GM19324 (cell line): ENCODE results near the gene FBXL13.
"Not testable (repeated sequence)": the region's sequence is repeated elsewhere in the genome, so short reads cannot be mapped to it uniquely, and the experiment has no call there.

Experiments used
- ATAC-seq: cut with Tn5 transposase; IDR thresholded peaks from one replicate; pipeline ENCODE4 v1.9.1; 2021; ENCODE audit warnings: mild to moderate bottlenecking, moderate library complexity; ENCODE audit not compliant: unreplicated experiment, low FRiP score

The FBXL13 gene

DNA sequence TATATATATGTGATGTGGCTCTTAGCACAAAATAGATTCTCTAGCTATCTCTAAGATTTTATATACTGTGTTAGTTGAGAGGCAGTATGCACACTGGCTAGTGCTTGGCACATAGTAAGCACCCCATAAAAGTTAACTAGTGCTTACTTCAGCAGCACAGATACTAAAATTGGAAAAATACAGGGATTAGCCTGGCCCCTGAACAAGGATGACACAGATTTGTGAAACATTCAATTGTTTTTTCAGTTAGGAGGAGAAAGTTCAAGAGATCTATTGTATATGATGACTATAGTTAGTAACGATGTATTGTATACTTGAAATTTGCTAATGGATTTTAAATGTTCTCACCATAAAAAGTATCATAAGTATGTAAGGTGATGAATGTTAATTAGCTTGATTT is 240.1 kb downstream of the FBXL13 start:
- no peak for ATAC-seq

DNA sequence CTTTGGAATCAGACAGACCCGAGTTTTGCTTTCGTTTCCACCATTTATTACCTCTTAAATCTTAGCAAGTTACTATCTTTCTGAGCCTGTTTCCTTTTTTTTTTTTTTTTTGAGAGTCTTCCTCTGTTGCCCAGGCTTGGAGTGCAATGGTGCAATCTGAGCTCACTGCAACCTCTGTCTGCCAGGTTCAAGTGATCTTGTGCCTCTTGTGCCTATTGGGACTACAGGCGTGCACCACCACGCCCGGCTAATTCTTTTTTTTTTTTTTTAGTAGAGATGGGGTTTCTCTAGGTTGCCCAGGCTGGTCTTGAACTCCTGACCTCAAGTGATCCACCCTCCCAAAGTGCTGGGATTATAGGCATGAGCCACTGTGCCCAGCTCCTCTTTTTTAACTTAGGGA is 241.3 kb downstream of the FBXL13 start:
- ATAC-seq = no peak

DNA sequence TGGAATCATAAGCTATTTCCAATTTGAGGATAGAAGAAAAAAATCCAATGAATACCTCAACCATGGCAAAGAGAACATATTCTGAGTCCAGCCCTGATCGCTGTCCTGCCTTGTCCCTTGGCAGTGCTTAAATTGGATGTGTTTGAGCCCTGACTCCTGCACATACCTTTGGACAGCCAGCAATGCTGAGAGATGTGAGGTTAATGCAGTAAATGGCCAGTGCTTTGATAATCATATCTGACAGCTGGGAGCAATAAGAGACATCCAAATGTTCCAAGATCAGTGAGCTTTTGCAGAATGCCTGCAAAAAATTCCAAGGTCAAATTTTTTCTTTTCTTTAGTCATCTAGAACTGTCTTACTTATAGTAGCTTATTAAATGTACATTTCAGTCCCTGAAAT is 241.9 kb downstream of the FBXL13 start:
- ATAC-seq = no peak

DNA sequence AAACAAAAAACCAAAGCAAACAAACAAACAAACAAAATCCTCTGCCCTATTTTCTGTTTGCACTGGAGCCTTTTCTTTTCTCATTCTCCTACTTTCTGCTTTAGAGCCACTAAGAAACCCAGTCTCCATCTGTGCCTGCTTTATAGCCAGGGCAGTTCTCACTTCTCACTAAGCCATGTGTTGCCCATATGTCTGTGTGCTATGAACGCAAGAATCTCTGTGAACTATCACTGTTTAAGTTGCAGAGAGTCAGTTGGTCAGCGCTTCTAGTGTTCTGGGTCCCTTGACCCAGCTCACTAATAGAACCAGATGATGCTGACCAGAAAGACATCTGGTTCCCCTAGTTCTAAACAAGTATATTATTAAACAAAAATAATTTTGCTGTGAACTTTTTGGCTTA is 244.4 kb downstream of the FBXL13 start:
- no peak for ATAC-seq

DNA sequence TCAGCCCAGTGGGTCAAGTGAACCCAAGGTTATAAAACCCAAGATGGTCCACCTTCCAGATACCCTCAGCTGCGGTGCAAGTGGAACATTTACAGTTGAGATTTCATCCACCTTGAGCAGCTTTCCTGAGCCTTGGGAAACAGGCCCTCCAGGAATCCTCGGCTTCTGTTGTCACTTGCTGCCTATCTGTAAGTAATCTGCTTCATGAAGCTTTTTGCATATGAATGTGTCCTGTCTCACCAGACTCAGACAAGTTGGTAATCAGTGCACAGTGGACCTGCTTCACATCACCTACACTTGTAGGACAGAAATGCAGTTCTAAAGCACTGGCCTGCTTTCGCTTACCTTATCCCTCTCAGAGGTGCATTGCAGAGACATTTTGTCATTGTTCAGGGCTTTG is 245.5 kb downstream of the FBXL13 start:
- no peak for ATAC-seq

DNA sequence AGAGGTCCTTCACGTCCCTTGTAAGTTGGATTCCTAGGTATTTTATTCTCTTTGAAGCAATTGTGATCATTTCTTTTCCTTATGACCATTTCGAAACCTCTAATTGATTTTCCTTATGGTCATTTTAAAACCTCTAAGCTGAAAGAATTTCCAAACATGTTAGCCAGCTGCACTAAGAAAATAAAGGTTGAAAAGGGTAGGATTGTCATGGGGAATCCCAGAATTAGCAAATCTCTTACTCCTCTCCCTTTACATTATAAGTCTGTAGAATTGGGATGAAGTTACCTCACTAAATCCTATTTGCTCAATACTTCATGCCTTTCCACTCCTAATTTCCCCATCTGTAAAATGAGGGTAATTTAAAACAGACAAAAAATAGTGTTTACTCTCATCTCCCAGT is 246.3 kb downstream of the FBXL13 start:
- ATAC-seq = no peak

DNA sequence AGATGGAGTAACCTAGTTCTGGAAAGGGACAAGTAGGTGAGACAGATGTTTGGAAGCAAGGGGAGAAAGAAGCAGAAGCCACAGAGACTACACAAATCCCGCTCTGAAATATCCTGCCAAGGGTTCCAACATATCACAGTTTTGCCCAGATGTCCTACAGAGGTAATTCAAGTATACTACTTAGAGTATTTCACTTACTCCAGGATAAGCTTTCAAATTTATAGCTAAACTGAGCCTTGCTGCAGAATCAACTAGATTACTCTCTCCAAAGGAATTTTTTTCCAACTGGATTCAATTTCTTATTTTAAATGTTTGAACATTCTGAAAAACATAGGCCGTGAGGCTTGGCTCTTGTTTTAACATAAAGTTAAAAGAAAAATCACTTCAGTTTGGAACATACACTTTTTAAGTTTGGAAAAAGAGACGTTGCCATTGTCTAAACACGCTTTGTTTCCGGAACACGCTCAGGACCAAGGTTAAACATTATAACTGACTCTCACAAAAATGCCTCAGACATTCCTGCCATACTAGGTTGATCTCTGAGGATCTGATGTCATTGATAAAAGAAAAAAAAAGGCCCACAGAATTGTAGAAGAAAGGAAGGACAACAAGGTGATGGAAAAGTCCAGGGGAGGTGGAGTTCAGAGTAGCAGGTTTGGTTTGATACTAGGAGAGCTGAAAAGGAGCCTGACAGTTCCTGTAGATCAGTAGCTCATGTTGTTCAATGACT is 251.0 kb downstream of the FBXL13 start:
- no peak for ATAC-seq

DNA sequence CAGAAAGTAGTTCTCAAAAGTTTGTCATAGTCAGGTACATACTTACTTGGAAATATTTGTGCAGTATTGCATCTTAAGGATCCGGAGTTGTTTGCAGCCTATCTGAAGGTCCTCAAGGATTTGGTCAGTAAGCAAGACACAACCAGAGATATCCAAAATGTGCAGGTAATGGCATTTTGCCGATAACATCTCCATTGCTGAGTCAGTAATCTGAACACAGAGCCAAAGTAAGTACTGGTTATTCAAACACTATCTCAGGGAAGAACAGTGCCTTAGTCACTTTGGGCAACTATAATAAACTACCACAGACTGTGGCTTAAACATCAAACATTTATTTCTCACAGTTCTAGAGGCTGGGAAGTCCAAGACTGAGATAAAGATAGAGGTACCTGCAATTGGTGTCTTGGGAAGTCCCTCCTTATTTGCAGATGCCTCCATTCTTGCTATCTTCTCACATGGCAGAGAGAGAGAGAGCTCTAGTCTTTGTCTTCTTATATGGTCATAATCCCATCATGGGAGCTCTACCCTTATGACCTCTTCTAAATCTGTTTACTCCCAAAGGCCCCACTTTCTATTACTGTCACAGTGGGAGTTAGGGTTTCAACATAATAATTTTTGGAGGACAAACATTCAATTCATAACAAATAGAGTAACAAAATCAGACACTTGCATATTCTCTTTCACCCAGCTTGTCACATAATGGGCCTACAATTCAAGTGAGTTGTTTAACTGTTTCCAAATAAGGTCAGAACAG is 252.4 kb downstream of the FBXL13 start:
- no peak for ATAC-seq

DNA sequence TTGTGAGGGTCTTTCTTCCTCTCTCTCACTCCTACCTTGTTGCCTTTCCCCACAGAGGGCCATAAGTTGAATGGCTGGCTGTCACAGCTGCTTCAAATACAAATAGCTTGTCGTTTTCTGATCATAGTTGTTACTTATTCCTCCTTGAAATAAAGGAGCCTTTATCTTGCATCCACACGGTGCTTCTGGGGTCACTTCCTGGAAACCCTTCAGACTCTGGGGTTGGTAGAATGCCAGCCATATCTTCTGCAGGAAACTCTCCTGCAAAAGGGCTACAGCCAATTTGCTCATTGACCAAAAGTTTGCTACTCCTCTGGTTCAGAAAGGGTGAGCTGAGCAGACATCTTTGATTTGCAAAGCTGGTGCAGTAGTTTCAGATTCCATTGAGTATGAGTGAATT is 255.4 kb downstream of the FBXL13 start:
- no peak for ATAC-seq

DNA sequence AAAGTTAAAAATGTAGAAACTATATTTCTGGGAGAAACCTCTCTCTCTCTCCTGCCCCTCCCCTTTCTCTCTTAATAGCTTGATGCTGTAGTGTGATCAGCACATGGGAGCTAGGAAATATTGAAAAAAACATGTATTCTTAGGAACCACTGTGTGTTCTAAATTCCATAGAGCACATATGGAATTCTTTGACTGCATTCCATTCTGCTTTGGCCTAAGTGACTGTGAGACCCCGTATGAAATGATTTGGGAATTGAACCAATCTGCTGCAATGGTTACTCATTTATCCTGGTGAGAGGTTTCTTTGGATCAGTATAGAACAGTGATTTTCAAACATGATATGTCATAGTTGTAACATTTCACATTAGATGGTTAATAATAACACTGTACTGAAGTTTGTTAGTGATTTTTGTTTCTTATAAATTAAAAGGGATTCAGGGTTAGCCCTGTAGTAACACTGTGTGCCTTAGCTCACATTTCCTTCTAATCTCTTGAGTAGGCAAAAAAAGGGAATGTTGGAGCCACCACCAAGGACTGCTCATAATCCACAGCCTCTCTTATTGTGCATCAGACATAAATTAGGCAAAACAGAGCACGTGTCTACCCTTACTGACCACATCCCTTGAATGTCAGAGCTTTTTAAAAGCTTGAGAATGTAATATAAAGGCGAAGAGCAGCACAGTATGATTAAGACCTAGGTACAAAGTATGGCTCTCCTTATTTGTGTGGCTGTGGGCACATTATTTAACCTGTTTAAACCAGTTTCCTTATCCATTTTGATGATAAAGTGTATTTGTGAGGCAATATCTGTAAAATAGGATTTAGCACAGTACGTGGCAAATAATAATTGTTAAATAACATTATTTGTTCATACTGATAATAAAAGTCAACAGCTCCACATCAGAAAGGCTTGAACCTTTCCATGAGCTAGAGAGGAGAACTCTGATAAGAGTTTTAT is 256.7 kb downstream of the FBXL13 start:
- no peak for ATAC-seq

DNA sequence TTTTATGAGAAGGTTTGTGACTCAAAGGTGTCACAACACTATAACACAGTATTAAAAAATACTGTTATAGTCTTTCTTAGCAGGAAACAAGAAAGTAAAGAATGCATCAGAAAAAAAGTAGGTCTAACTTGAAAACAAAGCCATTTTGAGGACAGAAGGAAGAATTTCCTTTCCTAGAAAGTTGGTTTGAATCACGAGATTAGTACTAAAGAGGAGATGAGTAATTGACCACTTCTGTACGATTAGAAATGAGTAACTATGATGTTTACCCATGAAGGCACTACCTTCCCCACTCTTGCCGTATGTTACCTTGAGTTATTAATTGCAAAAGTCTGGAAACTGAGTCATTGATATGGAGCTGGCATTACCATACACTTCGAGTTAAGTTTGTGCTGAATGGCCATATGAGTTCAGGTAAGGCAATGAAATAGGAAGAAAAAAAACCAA is 260.5 kb downstream of the FBXL13 start:
- no peak for ATAC-seq

DNA sequence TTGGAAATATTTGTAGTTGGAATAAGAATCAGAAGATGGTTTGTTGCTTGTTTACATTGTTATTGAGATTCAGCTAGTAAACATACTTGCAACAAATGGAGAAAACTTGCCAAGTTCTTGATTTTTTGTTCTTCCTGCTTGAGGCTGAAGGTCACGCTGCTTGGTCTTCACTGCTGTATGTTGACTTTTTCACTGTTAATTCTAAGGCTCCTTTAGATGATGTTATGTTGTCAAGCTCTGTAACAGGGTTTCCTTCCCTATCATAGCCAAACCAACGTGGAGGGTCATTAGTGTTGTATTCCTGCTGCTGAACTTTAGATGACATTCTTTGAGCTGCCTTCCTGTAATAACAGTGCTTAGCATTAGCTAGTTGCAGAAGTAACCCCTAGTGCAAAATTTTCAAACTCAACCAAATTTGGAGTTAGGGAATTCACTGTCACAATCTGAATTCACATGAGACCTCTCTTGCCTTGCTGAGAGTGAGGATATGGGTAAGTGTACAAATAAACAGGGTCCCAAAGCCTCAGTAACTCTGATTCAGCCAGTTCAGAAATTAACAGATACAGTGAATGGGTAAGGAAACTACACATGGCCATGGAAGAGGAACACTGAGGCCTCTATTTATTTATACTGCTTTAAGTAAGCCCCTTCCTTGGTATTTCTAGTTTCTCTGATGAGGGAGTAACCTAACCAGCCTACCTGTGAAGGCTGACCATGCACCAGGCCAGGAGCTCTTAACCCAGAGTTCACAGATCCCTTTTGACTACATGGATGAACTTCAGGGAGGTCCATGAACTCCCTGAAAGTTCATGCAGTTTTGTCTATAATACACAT is 261.2 kb downstream of the FBXL13 start:
- ATAC-seq = no peak

DNA sequence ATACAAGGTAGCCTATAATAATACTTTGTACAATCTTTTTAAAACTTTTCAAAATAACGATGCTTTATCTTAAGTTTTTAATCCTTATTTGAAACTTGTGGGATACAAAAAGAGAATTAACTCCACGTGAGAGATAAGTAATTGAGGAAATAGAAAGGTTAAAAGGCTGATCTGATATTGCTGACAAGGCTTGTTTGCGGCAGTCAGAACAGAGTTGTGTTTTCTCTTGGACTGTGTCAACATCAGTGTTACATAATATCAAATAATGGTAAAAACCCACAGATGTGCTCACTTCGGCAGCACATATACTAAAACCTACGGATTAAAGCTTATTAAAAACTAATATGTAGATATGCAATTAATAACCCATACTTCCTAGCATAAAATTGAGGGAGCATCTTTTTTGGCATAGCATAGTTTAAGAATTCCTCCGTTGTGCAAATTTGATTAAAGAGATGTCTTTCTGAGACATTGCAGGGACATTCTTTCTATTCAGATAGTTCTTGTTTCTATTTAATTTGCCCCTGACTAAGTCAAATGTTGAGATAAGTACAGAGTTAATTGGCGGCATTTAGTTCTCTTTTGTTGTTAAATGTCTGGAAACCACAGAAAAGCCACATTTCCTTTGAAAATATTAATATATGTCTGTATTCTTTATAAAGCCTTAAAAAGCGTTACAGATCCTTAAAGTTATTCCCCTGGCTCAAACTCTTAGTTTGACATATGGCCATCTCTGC is 262.5 kb downstream of the FBXL13 start:
- no peak for ATAC-seq

DNA sequence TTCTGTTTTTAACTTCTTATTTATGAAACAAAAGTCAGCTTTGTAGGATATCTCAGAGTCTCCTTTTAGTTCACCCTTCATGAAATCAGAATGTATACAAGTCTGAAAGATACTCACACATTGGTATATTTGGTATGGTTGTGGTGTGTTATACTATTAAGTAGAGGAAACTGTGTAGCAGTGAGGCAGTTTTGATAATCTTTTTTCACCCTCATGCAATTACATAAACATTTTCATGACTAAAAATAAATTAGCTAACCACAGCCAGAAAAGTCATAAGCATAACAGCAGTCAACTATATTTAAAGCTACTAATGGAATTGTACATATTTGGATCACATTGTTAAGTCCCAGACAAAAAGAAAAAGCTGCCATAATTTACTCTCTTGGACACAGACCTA is 263.7 kb downstream of the FBXL13 start:
- ATAC-seq = no peak

DNA sequence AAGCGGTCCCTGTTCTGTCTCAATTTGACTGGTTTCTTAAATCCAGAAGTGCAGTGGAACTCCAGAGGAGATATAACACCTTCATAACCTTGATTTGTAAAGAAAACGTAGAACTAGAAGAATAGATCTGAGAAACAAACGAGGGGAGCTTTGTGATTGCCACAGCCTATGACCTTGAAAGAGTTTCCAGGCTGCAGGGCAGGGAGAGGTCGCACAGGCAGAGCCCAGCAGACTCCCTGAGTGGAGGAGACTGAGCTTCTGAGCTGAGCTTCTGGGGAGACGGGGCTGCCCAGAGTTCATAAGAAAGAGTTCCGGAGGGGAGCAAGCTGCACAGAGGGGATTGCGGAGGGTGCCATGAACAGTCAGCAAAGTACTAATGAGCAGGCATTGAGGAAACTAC is 268.0 kb downstream of the FBXL13 start:
- no peak for ATAC-seq

DNA sequence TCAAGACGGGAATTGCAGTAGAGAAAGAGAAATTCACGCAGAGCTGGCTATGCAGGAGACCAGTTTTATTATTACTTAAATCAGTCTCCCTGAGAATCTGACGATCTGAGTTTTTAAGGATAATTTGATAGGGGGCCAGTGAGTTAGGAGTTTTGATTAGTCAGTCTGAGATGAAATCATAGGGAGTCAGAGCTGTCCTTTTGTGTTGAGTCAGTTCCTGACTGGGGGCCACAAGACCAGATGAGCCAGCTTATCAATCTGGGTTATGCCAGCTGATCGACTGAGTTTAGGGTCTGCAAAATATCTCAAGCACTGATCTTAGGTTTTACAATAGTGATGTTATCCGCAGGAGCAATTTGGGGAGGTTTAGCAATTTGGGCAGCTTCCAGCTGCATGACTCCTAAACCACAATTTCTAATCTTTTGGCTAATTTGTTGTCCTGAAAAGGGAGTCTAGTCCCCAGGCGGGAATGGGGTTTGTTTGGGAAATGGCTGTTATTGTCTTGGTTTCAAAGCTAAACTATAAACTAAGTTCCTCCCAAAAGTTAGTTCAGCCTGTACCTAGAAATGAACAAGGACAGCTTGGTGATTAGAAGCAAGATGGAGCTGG is 278.5 kb downstream of the FBXL13 start:
- ATAC-seq = not testable (repeated sequence)

DNA sequence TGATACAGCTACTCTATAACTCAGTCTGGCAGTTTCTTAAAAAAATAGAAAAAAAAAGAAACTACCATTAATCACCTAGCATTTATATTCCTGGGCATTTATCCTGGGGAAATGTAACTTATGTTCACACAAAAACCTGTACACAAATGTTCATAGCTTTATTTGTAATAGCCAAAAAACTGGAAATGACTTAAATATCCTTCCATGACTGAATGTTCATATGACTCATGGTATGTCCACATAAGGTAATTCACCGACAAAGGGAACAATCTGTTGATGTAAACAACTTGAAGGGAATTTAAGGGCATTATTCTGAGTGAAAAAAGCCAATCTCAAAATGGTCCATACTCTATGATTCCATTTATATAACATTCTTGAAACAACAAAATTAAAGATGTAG is 280.0 kb downstream of the FBXL13 start:
- not testable (repeated sequence) for ATAC-seq

DNA sequence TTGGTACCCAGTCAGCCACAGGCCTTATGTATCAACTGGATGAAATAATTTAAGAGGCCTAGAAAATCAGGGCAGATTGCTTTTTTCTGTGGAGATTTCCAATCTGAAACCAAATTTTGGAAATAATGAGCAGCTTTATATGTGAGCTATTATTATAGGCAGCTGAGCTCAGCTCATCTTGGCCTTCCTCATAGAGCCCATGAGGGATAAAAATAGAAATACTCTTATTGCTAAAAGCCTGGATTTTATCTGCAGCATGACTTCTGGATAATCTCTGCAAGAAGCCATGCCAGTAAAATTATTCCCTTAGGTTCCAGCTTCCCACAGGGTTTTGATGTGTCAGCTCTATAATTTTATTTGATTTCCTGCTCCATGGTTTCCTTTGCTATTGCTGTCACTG is 282.8 kb downstream of the FBXL13 start:
- ATAC-seq = not testable (repeated sequence)

DNA sequence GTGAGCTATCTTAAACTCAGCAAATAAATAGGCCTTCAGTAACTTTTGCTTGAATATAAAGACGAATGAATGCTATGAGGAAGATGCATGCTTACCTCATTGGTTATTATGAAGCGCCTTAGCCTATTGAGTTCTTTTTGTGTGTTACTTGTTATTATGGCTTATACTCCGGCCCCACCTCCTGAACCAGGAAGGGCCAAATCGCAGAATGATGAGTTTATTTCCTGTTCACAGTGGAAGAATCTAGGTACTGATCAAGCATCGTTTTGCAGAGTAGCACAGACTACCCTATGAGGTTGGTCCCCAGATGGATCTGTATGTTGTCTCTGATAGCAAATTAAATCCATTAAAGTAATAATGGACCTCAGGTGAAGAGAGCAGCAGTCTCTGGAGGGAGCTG is 283.2 kb downstream of the FBXL13 start:
- ATAC-seq = not testable (repeated sequence)
